PC-9 (cell line): ENCODE results near the gene MYO10. TPM values are rescaled to one million over a fixed set of nuclear protein-coding genes. Genes with fewer than 3 reads are reported as not detected.

Experiments used
- BruUV-seq: library from RNA; stranded (reverse); fragments of 400-500 nt; replicated peaks from 2 replicates; lab custom pipeline; 2021; lab: Mats Ljungman, UMichigan
- CTCF ChIA-PET: fragments of 300-600 bp; sonication (Branson Sonifier 250); formaldehyde crosslinking; loops from one replicate; lab custom pipeline; 2022; ENCODE audit warnings: antibody characterized with exemption; lab: Charles Lee
- POLR2A ChIA-PET: fragments of 300-600 bp; sonication (Branson Sonifier 250); formaldehyde crosslinking; loops from one replicate; lab custom pipeline; 2022; ENCODE audit warnings: antibody characterized with exemption; ENCODE audit not compliant: unreplicated experiment; lab: Charles Lee
- DNase-seq, 2 experiments: peaks; one replicate each; pipeline versions ENCODE4 v3.0.0 to v3.0.0-alpha.2; 2015 to 2022; ENCODE audit warnings: mixed read lengths in 1 of 2
- H2AFZ ChIP-seq: fragments of 200-600 bp; sonication (generic); 2 replicates; pipeline ENCODE4 v1.8.1; 2017; ENCODE audit warnings: antibody characterized with exemption
- H3F3A ChIP-seq: fragments of 200-600 bp; sonication (generic); 2 replicates; pipeline ENCODE4 v1.8.1; 2017; ENCODE audit warnings: antibody characterized with exemption, mild to moderate bottlenecking, low read depth; ENCODE audit not compliant: insufficient read depth
- H3K27ac ChIP-seq: fragments of 200-600 bp; sonication (generic); 2 replicates; pipeline ENCODE4 v1.6.1; 2016; ENCODE audit warnings: mixed run types
- H3K27me3 ChIP-seq: fragments of 200-600 bp; sonication (generic); 2 replicates; pipeline ENCODE4 v1.6.1; 2016; ENCODE audit warnings: low read depth, mixed run types; ENCODE audit not compliant: insufficient read depth
- H3K36me3 ChIP-seq: fragments of 200-600 bp; sonication (generic); 2 replicates; pipeline ENCODE4 v1.6.1; 2016; ENCODE audit warnings: low read depth, mixed run types
- H3K4me1 ChIP-seq: fragments of 200-600 bp; sonication (generic); replicated peaks from 2 replicates; pipeline ENCODE4 v1.6.1; 2016; ENCODE audit warnings: mixed run types; ENCODE audit not compliant: insufficient read depth
- H3K4me2 ChIP-seq: fragments of 200-600 bp; sonication (generic); 2 replicates; pipeline ENCODE4 v1.6.1; 2017; ENCODE audit warnings: mixed run types
- H3K4me3 ChIP-seq: fragments of 200-600 bp; sonication (generic); 2 replicates; pipeline ENCODE4 v1.6.1; 2016; ENCODE audit warnings: mixed run types
- H3K79me2 ChIP-seq: fragments of 200-600 bp; sonication (generic); 2 replicates; pipeline ENCODE4 v1.6.1; 2017; ENCODE audit warnings: low read depth, mixed run types
- H3K9me2 ChIP-seq: fragments of 200-600 bp; sonication (generic); 2 replicates; pipeline ENCODE4 v1.8.1; 2017; ENCODE audit warnings: mild to moderate bottlenecking; ENCODE audit not compliant: insufficient read depth
- H3K9me3 ChIP-seq: fragments of 200-600 bp; sonication (generic); 2 replicates; pipeline ENCODE4 v1.8.1; 2016; ENCODE audit warnings: low read depth; ENCODE audit not compliant: insufficient read depth
- H4K20me1 ChIP-seq: fragments of 200-600 bp; sonication (generic); 2 replicates; pipeline ENCODE4 v1.8.1; 2017; ENCODE audit not compliant: insufficient read depth
- EZH2 ChIP-seq: fragments of 200-600 bp; sonication (generic); IDR thresholded peaks from 2 replicates; pipeline ENCODE4 v1.8.0; 2017; ENCODE audit warnings: antibody characterized with exemption, low read depth
- intact Hi-C: fragments of 100-400 bp; cut with micrococcal nuclease; formaldehyde crosslinking; loops from one replicate; pipeline ENCODE4 v1.10.0; 2022; ENCODE audit not compliant: unreplicated experiment
- total RNA-seq: library from RNA; stranded (reverse); gene quantifications from 2 replicates; pipeline ENCODE4 v1.2.3, GENCODE V29; 2021
- TF ChIP-seq, protein P1 (sequence below): fragments of 200-600 bp; sonication (generic); conservative IDR thresholded peaks from 2 replicates; pipeline ENCODE4 v1.6.1; 2017; ENCODE audit warnings: mixed run types, antibody characterized with exemption, mild to moderate bottlenecking, moderate library complexity

The MYO10 gene
- total RNA-seq, 1 experiment from 2014 or later, result 92.8 TPM

GRCh38 chr5:16737620-16738364 is 198.3 kb downstream of the MYO10 start:
- no peak for TF ChIP-seq EZH2
- H3K36me3 ChIP-seq, result no peaks in the 10 kb centered on the region
- peak overlapping the region; percentile 97 for H3K27ac ChIP-seq
- 0 out of 2 replicates have a peak, but pooled peaks cover 4% of the 10 kb centered on the region for H3K79me2 ChIP-seq
- H3K4me3 ChIP-seq, result no peak overlapping the region
- H2AFZ ChIP-seq, result no peak overlapping the region
- peaks cover 28% of the 10 kb centered on the region for H3K4me1 ChIP-seq
- peaks cover 36% of the 10 kb centered on the region for H3F3A ChIP-seq
- H3K9me2 ChIP-seq, result no peaks in the 10 kb centered on the region
- peak in 1 of 2 experiments; percentile 16 for DNase-seq
- no peaks in the 10 kb centered on the region for H3K9me3 ChIP-seq
- no TSS peak for BruUV-seq
- no peaks in the 10 kb centered on the region for H3K27me3 ChIP-seq
- intact Hi-C loops, result no loop called here
- ChIA-PET POLR2A (no interaction called here), CTCF (interaction anchor here (0.8 kb wide), 1 partner anchor 57 kb away, joined by 3 read pairs; no protein-coding TSS in a partner anchor)
- H4K20me1 ChIP-seq, result no peaks in the 10 kb centered on the region
- H3K4me2 ChIP-seq, result no peak overlapping the region

DNA sequence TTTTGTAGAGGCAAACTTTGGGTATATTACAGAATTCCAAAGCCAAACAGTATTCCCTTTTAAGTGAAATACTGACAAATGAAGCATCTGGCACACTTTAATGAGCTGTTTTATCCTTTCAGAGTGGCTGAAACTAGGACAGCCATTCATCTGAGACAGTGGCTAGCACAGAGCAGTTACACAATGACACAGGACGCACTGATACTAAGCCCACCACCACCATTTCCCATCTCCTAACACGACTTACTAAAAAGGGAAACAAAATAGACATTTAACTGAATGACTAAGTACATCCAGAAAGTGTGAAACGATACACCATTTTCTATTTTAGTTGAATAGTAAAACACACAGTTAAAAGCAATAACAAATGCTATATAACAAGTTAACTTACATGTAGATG is 198.9 kb downstream of the MYO10 start:
- Histone ChIP-seq H3K4me1 (peaks cover 28% of the 10 kb centered on the region), H3K36me3 (no peaks in the 10 kb centered on the region), H3K27me3 (no peaks in the 10 kb centered on the region), H3K4me3 (no peak overlapping the region), H3K9me2 (no peaks in the 10 kb centered on the region), H3F3A (peaks cover 36% of the 10 kb centered on the region), H3K27ac (peak overlapping the region; percentile 97), H3K4me2 (no peak overlapping the region; the same call in 1 of the 2 replicates), H4K20me1 (no peaks in the 10 kb centered on the region), H2AFZ (no peak overlapping the region), H3K79me2 (0 out of 2 replicates have a peak, but pooled peaks cover 4% of the 10 kb centered on the region), H3K9me3 (no peaks in the 10 kb centered on the region)
- no TSS peak for BruUV-seq
- CTCF ChIA-PET, result interaction anchor here (0.6 to 0.8 kb wide), 2 partner anchors 57 to 1288 kb away, joined by 3 read pairs; no protein-coding TSS in a partner anchor
- POLR2A ChIA-PET, result no interaction called here
- intact Hi-C loops, result no loop called here
- TF ChIP-seq, protein P1, sequence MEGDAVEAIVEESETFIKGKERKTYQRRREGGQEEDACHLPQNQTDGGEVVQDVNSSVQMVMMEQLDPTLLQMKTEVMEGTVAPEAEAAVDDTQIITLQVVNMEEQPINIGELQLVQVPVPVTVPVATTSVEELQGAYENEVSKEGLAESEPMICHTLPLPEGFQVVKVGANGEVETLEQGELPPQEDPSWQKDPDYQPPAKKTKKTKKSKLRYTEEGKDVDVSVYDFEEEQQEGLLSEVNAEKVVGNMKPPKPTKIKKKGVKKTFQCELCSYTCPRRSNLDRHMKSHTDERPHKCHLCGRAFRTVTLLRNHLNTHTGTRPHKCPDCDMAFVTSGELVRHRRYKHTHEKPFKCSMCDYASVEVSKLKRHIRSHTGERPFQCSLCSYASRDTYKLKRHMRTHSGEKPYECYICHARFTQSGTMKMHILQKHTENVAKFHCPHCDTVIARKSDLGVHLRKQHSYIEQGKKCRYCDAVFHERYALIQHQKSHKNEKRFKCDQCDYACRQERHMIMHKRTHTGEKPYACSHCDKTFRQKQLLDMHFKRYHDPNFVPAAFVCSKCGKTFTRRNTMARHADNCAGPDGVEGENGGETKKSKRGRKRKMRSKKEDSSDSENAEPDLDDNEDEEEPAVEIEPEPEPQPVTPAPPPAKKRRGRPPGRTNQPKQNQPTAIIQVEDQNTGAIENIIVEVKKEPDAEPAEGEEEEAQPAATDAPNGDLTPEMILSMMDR, result no peak
- TF ChIP-seq EZH2, result no peak
- no peak for DNase-seq

DNA sequence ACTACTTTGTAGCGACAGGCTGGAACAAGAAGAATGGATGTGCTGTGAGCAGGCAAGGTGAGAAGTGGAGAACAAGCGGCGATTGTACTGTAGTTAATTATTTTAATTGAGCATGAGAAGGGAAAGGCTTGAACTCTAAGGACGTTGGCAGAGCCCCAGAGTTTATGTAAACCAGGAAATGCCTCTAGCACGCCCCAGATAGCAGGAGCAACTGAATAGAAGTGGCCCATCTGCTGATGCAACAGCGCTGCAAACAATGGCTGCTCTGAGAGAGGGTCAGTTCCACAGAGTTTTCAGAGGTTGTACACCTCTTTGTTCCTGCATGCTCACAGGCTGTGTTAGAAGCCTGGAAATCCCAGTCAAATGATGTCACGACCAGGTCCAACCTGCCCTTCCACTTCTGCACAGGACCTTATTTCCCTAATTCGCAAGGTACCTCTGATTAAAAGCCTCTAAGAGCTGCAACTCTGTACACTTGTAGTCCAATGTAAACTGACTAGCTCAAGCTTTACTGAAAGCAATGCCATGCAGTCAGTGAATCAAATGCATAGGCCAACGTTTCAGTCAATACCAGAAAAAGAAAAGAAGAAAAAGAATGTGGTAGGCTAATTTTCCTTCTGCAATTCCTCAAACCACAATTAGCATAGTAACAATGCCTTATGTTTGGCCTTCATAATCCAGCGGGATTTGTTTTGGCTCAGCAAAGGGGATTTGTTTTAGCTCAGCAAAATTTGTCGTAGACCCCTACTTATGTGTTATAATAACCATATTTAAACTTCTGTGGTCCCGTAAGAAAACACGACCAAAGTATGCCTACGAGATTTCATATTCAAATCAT is 199.7 kb downstream of the MYO10 start:
- Histone ChIP-seq H2AFZ (peak overlapping the region; percentile 84), H3K9me2 (no peaks in the 10 kb centered on the region), H3K4me2 (peak overlapping the region; percentile 74), H3F3A (peaks cover 36% of the 10 kb centered on the region), H3K4me1 (peaks cover 28% of the 10 kb centered on the region), H3K9me3 (no peaks in the 10 kb centered on the region), H3K4me3 (peak overlapping the region; percentile 27; the same call in 1 of the 2 replicates), H3K27me3 (no peaks in the 10 kb centered on the region), H3K27ac (peak overlapping the region; percentile 97), H3K36me3 (no peaks in the 10 kb centered on the region), H4K20me1 (no peaks in the 10 kb centered on the region), H3K79me2 (0 out of 2 replicates have a peak, but pooled peaks cover 4% of the 10 kb centered on the region)
- TF ChIP-seq, protein P1, result no peak
- TF ChIP-seq EZH2, result no peak
- intact Hi-C loops, result no loop called here
- no TSS peak for BruUV-seq
- ChIA-PET POLR2A (interaction anchor here (0.7 kb wide), 1 partner anchor 374 kb away, joined by 8 read pairs; no protein-coding TSS in a partner anchor), CTCF (interaction anchor here (0.5 to 1.9 kb wide), 3 partner anchors 12 to 1289 kb away, joined by 3 to 5 read pairs (median 3); no protein-coding TSS in a partner anchor)
- peak; percentile 94 to 96 for DNase-seq
